ENCODE data around the gene IQSEC3.

The IQSEC3 gene

DNA sequence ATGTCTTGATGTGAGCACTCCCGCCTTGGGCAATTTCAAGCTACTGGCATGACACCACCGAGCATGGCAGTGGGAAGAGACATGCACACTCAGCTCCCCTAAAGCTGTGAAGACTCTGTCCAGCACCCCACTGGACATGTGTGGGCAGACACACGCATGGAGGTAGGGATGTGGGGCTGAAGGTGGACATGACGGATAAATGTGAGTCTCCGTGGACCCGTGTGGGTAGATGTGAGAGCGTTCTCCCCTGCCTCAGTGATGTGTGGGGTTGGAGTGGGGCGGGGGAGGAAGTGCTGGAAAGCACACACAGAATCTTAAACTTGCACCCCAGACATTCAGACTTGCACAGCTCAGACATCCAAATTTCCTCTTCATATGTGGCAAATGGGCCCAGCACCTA, 134.8 kb downstream of the IQSEC3 start:
- Histone ChIP-seq H3K9me3 (no peaks in the 10 kb centered on the region), H3K4me3 (no peak overlapping the region), H3K27me3 (peaks cover 0 to 46% of the 10 kb centered on the region in 2 donors), H3K36me3 (no peaks in the 10 kb centered on the region), H3K27ac (no peak overlapping the region), H3K4me1 (peaks cover 0 to 18% (median 13%) of the 10 kb centered on the region in 4 donors)
- intact Hi-C loops (cut with DNase I; ENCODE audit: low total_unique reads) = no loop called here
- TF ChIP-seq, protein P1, sequence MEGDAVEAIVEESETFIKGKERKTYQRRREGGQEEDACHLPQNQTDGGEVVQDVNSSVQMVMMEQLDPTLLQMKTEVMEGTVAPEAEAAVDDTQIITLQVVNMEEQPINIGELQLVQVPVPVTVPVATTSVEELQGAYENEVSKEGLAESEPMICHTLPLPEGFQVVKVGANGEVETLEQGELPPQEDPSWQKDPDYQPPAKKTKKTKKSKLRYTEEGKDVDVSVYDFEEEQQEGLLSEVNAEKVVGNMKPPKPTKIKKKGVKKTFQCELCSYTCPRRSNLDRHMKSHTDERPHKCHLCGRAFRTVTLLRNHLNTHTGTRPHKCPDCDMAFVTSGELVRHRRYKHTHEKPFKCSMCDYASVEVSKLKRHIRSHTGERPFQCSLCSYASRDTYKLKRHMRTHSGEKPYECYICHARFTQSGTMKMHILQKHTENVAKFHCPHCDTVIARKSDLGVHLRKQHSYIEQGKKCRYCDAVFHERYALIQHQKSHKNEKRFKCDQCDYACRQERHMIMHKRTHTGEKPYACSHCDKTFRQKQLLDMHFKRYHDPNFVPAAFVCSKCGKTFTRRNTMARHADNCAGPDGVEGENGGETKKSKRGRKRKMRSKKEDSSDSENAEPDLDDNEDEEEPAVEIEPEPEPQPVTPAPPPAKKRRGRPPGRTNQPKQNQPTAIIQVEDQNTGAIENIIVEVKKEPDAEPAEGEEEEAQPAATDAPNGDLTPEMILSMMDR (IDR thresholded peaks at IDR 0.05) = no peak
- DNase-seq = no peak

GRCh38 chr12:202081-202731, 135.6 kb downstream of the IQSEC3 start:
- intact Hi-C loops (cut with DNase I; ENCODE audit: low total_unique reads) = no loop called here
- Histone ChIP-seq H3K4me1 (peaks cover 0 to 18% (median 13%) of the 10 kb centered on the region in 4 donors), H3K27ac (no peak overlapping the region), H3K9me3 (no peaks in the 10 kb centered on the region), H3K27me3 (peaks cover 0 to 52% of the 10 kb centered on the region in 2 donors), H3K4me3 (no peak overlapping the region), H3K36me3 (no peaks in the 10 kb centered on the region)
- DNase-seq = no peak
- TF ChIP-seq, protein P1 (IDR thresholded peaks at IDR 0.05) = no peak

DNA sequence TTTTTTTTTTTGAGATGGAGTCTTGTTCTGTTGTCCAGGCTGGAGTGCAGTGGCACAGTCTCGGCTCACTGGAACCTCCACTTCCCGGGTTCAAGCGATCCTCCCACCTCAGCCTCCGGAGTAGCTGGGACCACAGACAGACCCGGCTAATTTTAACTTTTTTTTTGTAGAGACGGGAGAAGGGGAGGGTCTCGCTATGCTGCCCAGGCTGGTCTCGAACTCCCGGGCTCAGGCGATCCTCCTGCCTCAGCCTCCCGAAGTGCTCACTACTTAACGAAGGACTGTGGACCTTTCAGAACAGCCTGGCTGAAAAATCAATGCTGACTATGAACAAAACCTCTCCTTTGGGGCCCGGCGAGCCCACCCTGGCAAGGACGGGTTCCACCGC, 136.5 kb downstream of the IQSEC3 start:
- DNase-seq = no peak
- H3K27ac ChIP-seq = no peak overlapping the region
- H3K9me3 ChIP-seq = no peaks in the 10 kb centered on the region
- no peaks in the 10 kb centered on the region for H3K36me3 ChIP-seq
- H3K27me3 ChIP-seq = peaks cover 0 to 55% of the 10 kb centered on the region in 2 donors
- peaks cover 0 to 18% (median 13%) of the 10 kb centered on the region in 4 donors for H3K4me1 ChIP-seq
- intact Hi-C loops (cut with DNase I; ENCODE audit: low total_unique reads) = no loop called here
- peak overlapping the region; percentile 42 to 55 for H3K4me3 ChIP-seq
- TF ChIP-seq, protein P1 (IDR thresholded peaks at IDR 0.05) = no peak

- Histone ChIP-seq H3K27ac (no peak overlapping the region), H3K27me3 (peaks cover 0 to 58% of the 10 kb centered on the region in 2 donors), H3K4me3 (peak overlapping the region; percentile 42 to 55), H3K36me3 (no peaks in the 10 kb centered on the region), H3K9me3 (no peaks in the 10 kb centered on the region), H3K4me1 (peaks cover 0 to 18% (median 13%) of the 10 kb centered on the region in 4 donors)
- intact Hi-C loops (cut with DNase I; ENCODE audit: low total_unique reads) = no loop called here
- TF ChIP-seq, protein P1 (IDR thresholded peaks at IDR 0.05) = peak in 1 of 2 experiments; percentile 4
- DNase-seq = no peak
Observed at GRCh38 chr12:203462-204260, 137.1 kb downstream of the IQSEC3 start.

- Histone ChIP-seq H3K9me3 (no peaks in the 10 kb centered on the region), H3K36me3 (no peaks in the 10 kb centered on the region), H3K27me3 (peaks cover 0 to 61% of the 10 kb centered on the region in 2 donors), H3K27ac (no peak overlapping the region), H3K4me3 (peak overlapping the region in 1 of 2 donors; percentile 55), H3K4me1 (peaks cover 0 to 17% (median 13%) of the 10 kb centered on the region in 4 donors)
- intact Hi-C loops (cut with DNase I; ENCODE audit: low total_unique reads) = no loop called here
- no peak for DNase-seq
- TF ChIP-seq, protein P1 (IDR thresholded peaks at IDR 0.05) = no peak
Observed at GRCh38 chr12:204261-204678, 137.7 kb downstream of the IQSEC3 start.

Measured in tibial artery (tissue), 4 donors.